ENCODE data around the gene AMD1.

AMD1 gene

DNA sequence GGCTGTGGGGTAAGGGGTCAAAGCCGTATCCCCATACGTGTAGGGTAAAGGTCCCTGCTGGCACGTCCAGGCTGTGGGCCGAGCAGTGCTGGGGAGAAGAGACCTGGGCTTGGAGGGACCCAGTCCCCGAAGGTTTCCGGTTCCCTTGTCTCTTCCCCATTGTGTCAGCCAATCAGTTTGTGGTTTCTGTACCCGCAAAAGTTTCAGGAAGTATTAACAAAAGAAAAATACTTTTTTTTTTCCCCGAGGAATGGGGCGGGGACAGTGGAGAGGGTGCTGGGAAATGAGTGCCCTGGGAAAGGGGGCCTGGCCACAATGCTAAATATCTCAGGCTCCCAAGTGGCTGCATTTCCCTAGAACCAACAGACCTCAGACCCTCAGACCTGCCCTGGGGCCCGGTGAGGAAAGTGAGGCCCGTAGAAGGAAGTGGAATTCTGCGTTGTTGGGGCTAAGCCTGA, 15.2 kb upstream of the AMD1 start:
- no peak for DNase-seq (ENCODE audit: low read depth in 2 of 2)
- TF ChIP-seq, protein P1, sequence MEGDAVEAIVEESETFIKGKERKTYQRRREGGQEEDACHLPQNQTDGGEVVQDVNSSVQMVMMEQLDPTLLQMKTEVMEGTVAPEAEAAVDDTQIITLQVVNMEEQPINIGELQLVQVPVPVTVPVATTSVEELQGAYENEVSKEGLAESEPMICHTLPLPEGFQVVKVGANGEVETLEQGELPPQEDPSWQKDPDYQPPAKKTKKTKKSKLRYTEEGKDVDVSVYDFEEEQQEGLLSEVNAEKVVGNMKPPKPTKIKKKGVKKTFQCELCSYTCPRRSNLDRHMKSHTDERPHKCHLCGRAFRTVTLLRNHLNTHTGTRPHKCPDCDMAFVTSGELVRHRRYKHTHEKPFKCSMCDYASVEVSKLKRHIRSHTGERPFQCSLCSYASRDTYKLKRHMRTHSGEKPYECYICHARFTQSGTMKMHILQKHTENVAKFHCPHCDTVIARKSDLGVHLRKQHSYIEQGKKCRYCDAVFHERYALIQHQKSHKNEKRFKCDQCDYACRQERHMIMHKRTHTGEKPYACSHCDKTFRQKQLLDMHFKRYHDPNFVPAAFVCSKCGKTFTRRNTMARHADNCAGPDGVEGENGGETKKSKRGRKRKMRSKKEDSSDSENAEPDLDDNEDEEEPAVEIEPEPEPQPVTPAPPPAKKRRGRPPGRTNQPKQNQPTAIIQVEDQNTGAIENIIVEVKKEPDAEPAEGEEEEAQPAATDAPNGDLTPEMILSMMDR (IDR thresholded peaks at IDR 0.05; ENCODE audit: low read depth, low read length) = no peak
- H3K4me3 ChIP-seq (replicated peaks in 1 of 2; ENCODE audit: low read depth in 2 of 2, low read length in 2 of 2) = no peak overlapping the region

DNA sequence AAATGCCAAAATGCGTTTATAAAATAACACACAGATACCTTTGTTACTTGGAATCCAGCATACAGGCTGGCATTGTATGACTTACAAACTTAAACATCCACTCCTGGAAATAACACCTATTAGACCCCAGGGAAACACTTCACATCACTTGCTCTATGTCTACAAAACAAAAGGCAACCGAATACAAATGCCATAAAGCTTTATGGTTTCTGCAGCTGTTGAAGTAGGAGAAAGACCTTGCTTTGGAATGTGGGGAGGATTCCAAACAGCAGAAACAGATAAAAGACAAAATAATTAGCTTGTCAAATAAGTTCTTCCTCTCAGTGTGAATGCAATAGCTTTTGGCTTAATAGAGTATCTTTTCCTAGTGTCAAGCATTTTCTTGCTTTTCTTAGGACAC, 9.8 kb upstream of the AMD1 start:
- H3K4me3 ChIP-seq (replicated peaks in 1 of 2; ENCODE audit: low read depth in 2 of 2, low read length in 2 of 2) = no peak overlapping the region
- TF ChIP-seq, protein P1 (IDR thresholded peaks at IDR 0.05; ENCODE audit: low read depth, low read length) = no peak
- no peak for DNase-seq (ENCODE audit: low read depth in 2 of 2)

GRCh38 chr6:110874880-110875547, 429 bp downstream of the AMD1 start:
- peak in 1 of 2 donors; percentile 23 for DNase-seq (ENCODE audit: low read depth in 2 of 2)
- H3K4me3 ChIP-seq (replicated peaks in 1 of 2; ENCODE audit: low read depth in 2 of 2, low read length in 2 of 2) = peak overlapping the region; percentile 92 to 94
- TF ChIP-seq, protein P1 (IDR thresholded peaks at IDR 0.05; ENCODE audit: low read depth, low read length) = no peak

DNA sequence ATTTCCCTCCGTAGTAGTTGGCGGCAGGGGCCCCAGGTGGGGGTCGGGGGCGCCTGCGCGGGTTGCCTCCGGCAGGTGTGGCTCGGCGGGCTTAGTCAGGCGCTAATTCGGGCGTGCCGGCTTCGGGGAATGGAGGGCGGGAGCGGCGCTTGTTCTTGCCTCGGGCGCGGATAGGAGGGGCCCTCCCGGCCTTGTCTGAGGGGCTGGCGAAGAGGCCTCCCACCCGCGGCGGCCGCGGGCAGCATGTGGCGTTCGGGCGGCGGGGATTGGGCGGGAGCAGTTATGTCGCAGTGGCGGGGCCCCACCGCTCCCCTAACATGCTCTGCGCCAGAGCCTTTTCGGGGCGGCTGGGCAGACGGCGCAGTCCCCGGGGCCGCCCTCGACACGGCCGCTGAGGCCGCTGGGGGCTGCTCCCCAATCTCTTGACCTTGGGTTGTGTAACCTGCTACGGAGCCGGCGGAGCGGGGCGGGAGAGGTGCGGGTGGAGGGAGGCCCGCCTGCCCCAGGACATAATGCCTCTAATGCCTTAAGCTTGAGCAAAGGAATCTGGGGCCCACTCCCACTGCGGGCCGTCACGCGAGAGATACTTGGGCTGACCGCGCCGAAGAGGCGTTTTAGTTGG, 1.1 kb downstream of the AMD1 start:
- DNase-seq (ENCODE audit: low read depth in 2 of 2) = peak in 1 of 2 donors; percentile 39
- H3K4me3 ChIP-seq (replicated peaks in 1 of 2; ENCODE audit: low read depth in 2 of 2, low read length in 2 of 2) = peak overlapping the region; percentile 92 to 94

GRCh38 chr6:110876170-110876773, 1.7 kb downstream of the AMD1 start:
- H3K4me3 ChIP-seq (replicated peaks in 1 of 2; ENCODE audit: low read depth in 2 of 2, low read length in 2 of 2) = peak overlapping the region; percentile 92 to 94
- TF ChIP-seq, protein P1 (IDR thresholded peaks at IDR 0.05; ENCODE audit: low read depth, low read length) = no peak
- peak; percentile 92 to 94 for DNase-seq (ENCODE audit: low read depth in 2 of 2)

More for the DNA sequence above, 1.1 kb downstream of the AMD1 start:
- TF ChIP-seq, protein P1 (IDR thresholded peaks at IDR 0.05; ENCODE audit: low read depth, low read length) = no peak

GRCh38 chr6:110876806-110877564, 2.4 kb downstream of the AMD1 start:
- DNase-seq (ENCODE audit: low read depth in 2 of 2) = peak in 1 of 2 donors; percentile 14
- peak overlapping the region; percentile 92 to 94 for H3K4me3 ChIP-seq (replicated peaks in 1 of 2; ENCODE audit: low read depth in 2 of 2, low read length in 2 of 2)
- TF ChIP-seq, protein P1 (IDR thresholded peaks at IDR 0.05; ENCODE audit: low read depth, low read length) = no peak
